ENCODE measurements around the gene C6orf132. TPM values are rescaled to one million over a fixed set of nuclear protein-coding genes. Genes with fewer than 3 reads are reported as not detected.

The C6orf132 gene
- total and polyA plus RNA-seq, 7 donors = 0.08 to 0.34 (median 0.13) TPM

DNA sequence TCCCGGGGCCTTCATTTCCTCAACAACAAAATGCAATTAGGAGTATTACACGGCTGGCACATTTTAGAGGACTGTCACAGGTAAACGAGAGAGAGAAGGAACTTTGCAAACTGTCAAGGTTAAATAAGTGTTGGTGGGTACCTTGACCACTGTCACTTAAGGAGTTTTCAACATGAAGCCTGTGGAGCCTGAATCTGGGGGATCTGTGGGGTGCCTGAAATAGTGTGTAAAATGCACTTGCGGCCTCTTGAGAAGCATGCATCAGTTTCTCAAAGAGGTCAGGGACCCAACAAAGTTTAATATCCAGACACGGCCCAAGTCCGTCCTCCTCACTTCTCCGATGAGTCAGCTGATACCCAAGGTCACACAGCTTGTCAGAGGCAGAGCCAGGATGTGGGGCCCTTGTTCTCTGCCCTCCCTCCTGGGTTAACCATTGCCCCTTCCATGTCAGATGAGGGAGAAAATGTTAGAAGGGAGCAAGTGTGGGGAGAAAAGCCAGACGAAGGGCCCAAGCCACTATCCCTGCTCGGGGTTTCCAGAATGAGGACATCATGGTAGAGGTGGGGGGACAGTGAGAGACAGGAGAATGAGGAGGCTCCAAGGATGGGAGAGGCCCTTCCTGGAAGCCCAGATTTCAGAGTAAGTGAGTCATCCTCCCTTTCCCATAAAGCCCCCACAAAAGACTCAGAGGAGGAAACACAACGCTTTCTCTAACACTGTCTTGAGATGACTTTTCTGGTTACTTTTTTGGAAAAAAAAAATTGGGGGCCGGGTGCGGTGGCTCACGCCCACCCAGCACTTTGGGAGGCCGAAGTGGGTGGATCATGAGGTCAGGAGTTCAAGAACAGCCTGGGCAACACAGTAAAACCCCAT, 42.2 kb downstream of the C6orf132 start:
- Histone ChIP-seq H3K36me3 (ENCODE audit: insufficient read depth in 1 of 2, low read depth in 1 of 2) (no peaks in the 10 kb centered on the region), H3K4me1 (no peaks in the 10 kb centered on the region), H3K27ac (no peak overlapping the region), H3K27me3 (ENCODE audit: insufficient read depth in 3 of 3, low read length in 2 of 3) (peaks cover 0 to 13% (median 12%) of the 10 kb centered on the region in 3 donors), H3K4me3 (no peak overlapping the region), H3K9me3 (no peaks in the 10 kb centered on the region)
- TF ChIP-seq, protein P1, sequence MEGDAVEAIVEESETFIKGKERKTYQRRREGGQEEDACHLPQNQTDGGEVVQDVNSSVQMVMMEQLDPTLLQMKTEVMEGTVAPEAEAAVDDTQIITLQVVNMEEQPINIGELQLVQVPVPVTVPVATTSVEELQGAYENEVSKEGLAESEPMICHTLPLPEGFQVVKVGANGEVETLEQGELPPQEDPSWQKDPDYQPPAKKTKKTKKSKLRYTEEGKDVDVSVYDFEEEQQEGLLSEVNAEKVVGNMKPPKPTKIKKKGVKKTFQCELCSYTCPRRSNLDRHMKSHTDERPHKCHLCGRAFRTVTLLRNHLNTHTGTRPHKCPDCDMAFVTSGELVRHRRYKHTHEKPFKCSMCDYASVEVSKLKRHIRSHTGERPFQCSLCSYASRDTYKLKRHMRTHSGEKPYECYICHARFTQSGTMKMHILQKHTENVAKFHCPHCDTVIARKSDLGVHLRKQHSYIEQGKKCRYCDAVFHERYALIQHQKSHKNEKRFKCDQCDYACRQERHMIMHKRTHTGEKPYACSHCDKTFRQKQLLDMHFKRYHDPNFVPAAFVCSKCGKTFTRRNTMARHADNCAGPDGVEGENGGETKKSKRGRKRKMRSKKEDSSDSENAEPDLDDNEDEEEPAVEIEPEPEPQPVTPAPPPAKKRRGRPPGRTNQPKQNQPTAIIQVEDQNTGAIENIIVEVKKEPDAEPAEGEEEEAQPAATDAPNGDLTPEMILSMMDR (IDR thresholded peaks at IDR 0.05) = no peak
- ATAC-seq = no peak
- WGBS, 3 donors = 72 to 76% (median 73%) methylated on average over 14 of the region's 14 CpGs
- no peak for DNase-seq
- intact Hi-C loops (cut with DNase I) = no loop called here

DNA sequence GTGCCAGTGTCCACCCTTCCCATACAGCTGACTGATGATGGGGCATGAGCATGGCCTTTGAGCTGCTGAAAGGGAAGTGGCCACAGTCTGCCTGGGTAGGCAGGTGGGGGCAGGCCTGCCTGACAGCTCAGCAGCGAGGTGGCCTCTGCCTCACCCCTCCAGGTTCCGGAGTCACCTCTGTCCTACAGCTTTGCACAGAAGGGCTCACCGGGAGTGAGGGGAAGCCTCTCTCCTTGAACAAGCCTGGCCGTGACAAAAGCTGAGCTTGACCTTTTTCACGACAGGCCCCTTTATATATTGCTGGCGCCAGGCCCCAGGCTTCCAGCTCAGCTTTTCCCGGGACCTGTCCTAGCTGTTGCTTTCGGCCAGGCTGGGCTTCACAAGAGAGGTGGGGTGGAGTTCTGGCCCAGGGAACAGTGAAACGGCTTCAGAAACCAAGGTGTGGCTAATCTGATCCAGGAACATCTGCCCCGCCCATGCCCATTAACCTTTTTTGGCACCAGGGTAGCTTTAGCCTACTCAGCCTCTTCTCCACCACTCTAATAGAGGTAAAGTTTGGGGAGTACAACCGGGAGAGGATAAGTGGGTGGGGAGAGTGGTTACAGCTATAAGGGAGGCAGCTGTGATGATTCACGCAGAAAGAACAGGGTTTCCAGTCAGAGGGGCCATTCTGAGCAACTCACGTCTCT, 42.9 kb downstream of the C6orf132 start:
- no peak for ATAC-seq
- TF ChIP-seq, protein P1 (IDR thresholded peaks at IDR 0.05) = no peak
- 55 to 57% (median 55%) methylated on average over 12 to 13 of the region's 13 CpGs for WGBS, 3 donors
- Histone ChIP-seq H3K9me3 (no peaks in the 10 kb centered on the region), H3K27me3 (ENCODE audit: insufficient read depth in 3 of 3, low read length in 2 of 3) (peaks cover 0 to 6% (median 4%) of the 10 kb centered on the region in 3 donors), H3K4me3 (no peak overlapping the region), H3K4me1 (no peaks in the 10 kb centered on the region), H3K27ac (no peak overlapping the region), H3K36me3 (ENCODE audit: insufficient read depth in 1 of 2, low read depth in 1 of 2) (no peaks in the 10 kb centered on the region)
- intact Hi-C loops (cut with DNase I) = no loop called here
- DNase-seq = no peak

DNA sequence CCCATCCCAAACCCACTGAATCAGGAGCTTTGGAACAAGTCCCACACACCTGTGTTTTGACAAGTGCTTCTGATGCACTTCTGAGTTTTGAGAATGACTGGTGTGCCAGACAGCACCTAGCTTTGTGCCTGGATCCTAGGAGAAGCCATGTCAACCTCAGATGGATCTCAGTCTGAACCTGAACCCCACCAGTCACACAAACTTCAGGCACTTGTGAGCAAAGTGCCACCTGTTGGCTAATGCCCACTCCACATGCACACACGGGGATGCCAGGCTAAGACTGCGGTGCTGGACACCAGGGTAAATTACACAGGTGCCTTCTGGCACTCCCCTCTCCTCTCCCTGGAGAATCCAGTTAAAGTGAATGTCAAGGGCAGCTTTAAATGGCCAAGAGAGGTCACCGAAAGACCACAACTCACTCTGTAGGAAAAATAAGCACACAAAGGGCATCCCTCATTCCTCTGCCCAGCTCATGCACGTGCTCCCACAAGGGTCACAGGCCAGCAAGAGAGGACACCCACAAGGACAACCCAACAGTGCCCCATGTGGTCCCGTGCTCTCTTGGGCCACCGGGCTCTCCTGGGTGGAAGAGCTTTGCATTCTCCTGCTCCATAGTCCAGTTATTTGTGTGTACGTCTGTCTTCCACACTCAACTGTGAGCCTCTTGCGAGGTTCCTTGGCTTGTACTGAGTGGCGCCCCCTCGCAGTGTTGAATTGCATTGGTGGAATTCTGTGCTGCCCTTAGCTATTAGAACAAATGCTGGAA, 46.5 kb downstream of the C6orf132 start:
- TF ChIP-seq, protein P1 (IDR thresholded peaks at IDR 0.05) = no peak
- WGBS, 3 donors = 59 to 71% (median 67%) methylated on average over 10 of the region's 10 CpGs

DNA sequence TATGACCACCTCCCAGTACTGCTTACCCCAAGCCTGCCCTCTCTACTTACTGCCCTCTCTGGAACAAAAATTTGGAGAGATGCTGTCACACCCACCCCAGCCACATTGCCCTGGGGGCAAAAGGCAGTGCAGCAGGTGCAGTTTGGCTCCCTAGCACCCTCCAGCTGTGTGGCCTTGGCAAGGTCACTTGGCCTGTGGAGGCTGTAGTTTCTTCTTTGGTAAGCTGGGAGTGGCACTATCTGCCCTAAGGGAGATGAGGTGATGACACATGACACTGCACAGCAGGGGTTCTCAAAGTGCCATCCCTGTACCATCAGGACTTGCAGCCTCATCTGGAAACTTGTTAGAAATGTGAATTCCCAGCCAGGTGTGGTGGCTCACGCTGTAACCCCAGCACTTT, 47.3 kb downstream of the C6orf132 start:
- 87 to 95% (median 92%) methylated on average over 1 of the region's 1 CpG for WGBS, 3 donors
- Histone ChIP-seq H3K27ac (no peak overlapping the region), H3K36me3 (ENCODE audit: insufficient read depth in 1 of 2, low read depth in 1 of 2) (no peaks in the 10 kb centered on the region), H3K27me3 (ENCODE audit: insufficient read depth in 3 of 3, low read length in 2 of 3) (no peaks in the 10 kb centered on the region), H3K9me3 (no peaks in the 10 kb centered on the region), H3K4me1 (no peaks in the 10 kb centered on the region), H3K4me3 (no peak overlapping the region)
- ATAC-seq (no peak), DNase-seq (no peak)
- intact Hi-C loops (cut with DNase I) = no loop called here
- TF ChIP-seq, protein P1 (IDR thresholded peaks at IDR 0.05) = no peak

More for the DNA sequence above, 46.5 kb downstream of the C6orf132 start:
- intact Hi-C loops (cut with DNase I) = no loop called here
- peak in 1 of 2 donors; percentile 21 for DNase-seq
- Histone ChIP-seq H3K27ac (no peak overlapping the region), H3K4me1 (no peaks in the 10 kb centered on the region), H3K36me3 (ENCODE audit: insufficient read depth in 1 of 2, low read depth in 1 of 2) (no peaks in the 10 kb centered on the region), H3K9me3 (no peaks in the 10 kb centered on the region), H3K4me3 (no peak overlapping the region), H3K27me3 (ENCODE audit: insufficient read depth in 3 of 3, low read length in 2 of 3) (no peaks in the 10 kb centered on the region)
- no peak for ATAC-seq

Data from psoas muscle (tissue), 8 donors.